ENCODE measurements around the gene ALG14.

GRCh38 chr1:95003433-95003738 is 69.4 kb downstream of the ALG14 start:
- TF ChIP-seq POLR2AphosphoS5 (IDR thresholded peaks at IDR 0.05) (no peak), CTCF (IDR thresholded peaks at IDR 0.05) (no peak), POLR2A (IDR thresholded peaks at IDR 0.05) (no peak)
